Measurements from ENCODE around the gene KRT7. TPM values are rescaled to one million over a fixed set of nuclear protein-coding genes. Genes with fewer than 3 reads are reported as not detected.
"Not testable (repeated sequence)": the region's sequence is repeated elsewhere in the genome, so short reads cannot be mapped to it uniquely, and the experiment has no call there.

KRT7 gene
- total RNA-seq, 4 donors from 2014 or later = 333 to 826 (median 460) TPM

GRCh38 chr12:52238207-52238840, 5.3 kb downstream of the KRT7 start:
- no peak for DNase-seq
- Histone ChIP-seq H3K4me1 (peaks cover 43 to 77% of the 10 kb centered on the region in 2 donors), H3K36me3 (peaks cover 10 to 21% of the 10 kb centered on the region in 2 donors), H3K4me3 (replicated peaks in 1 of 3) (no peak overlapping the region), H3K9me3 (no peaks in the 10 kb centered on the region), H3K27me3 (no peaks in the 10 kb centered on the region), H3K27ac (peak overlapping the region; percentile 28 to 100 (median 94))
- WGBS, 2 donors = 76 to 82% methylated on average over 4 of the region's 4 CpGs
- TF ChIP-seq CTCF (IDR thresholded peaks at IDR 0.05) (no peak), POLR2A (IDR thresholded peaks at IDR 0.05) (peak in 1 of 2 donors; percentile 19)
- intact Hi-C loops (cut with DNase I) = no loop called here

DNA sequence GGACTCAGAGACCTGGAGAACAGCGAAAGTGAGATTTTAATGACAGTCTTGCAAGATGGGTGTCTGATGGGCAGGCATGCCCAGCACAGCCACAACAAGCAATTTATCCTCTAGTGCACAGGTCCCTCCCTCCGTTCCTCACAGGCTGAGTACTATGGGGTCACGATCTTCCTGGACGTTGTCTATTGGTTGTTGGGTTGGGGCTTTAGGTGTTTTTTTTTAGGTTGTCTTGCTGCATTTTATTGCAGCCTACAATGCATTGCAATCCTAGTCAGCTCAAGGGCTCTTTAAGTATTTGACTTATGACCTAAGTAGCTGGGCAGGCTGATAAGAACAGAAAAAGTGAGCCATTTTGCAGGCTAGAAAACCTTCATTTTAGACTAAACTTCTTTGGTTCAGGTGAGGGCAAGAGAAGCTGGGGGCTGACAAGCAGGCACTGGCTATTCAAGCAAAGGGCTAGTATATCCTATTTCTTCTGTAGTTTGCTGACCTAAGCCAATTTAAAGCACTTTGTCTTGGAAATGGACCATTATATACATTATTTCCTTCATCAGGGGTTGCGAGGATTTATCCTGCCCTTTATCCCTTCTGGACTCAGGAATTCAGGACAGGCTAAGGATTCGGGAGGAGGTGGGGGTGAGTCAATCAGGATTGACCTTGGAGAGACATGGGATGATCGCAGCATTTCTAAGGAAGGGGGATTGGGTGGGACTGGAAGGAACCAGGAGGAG, 6.0 kb downstream of the KRT7 start:
- WGBS, 2 donors = 89 to 93% methylated on average over 7 of the region's 7 CpGs
- DNase-seq = no peak

GRCh38 chr12:52239767-52240166, 6.7 kb downstream of the KRT7 start:
- intact Hi-C loops (cut with DNase I) = no loop called here
- peaks cover 52 to 91% of the 10 kb centered on the region in 2 donors for H3K4me1 ChIP-seq
- WGBS, 2 donors = 62 to 72% methylated on average over 2 of the region's 2 CpGs
- no peak overlapping the region for H3K4me3 ChIP-seq (replicated peaks in 1 of 3)
- H3K36me3 ChIP-seq = peaks cover 10 to 21% of the 10 kb centered on the region in 2 donors
- DNase-seq = no peak
- H3K27ac ChIP-seq = peak overlapping the region; percentile 94 to 100 (median 99)
- TF ChIP-seq CTCF (IDR thresholded peaks at IDR 0.05) (no peak), POLR2A (IDR thresholded peaks at IDR 0.05) (no peak)
- H3K27me3 ChIP-seq = no peaks in the 10 kb centered on the region
- no peaks in the 10 kb centered on the region for H3K9me3 ChIP-seq

More for the DNA sequence above, 6.0 kb downstream of the KRT7 start:
- peak overlapping the region; percentile 94 to 100 (median 99) for H3K27ac ChIP-seq
- H3K27me3 ChIP-seq = no peaks in the 10 kb centered on the region
- peaks cover 10 to 21% of the 10 kb centered on the region in 2 donors for H3K36me3 ChIP-seq
- intact Hi-C loops (cut with DNase I) = no loop called here
- no peak overlapping the region for H3K4me3 ChIP-seq (replicated peaks in 1 of 3)
- H3K9me3 ChIP-seq = no peaks in the 10 kb centered on the region
- no peak for TF ChIP-seq POLR2A (IDR thresholded peaks at IDR 0.05)
- no peak for TF ChIP-seq CTCF (IDR thresholded peaks at IDR 0.05)
- peaks cover 51 to 84% of the 10 kb centered on the region in 2 donors for H3K4me1 ChIP-seq

DNA sequence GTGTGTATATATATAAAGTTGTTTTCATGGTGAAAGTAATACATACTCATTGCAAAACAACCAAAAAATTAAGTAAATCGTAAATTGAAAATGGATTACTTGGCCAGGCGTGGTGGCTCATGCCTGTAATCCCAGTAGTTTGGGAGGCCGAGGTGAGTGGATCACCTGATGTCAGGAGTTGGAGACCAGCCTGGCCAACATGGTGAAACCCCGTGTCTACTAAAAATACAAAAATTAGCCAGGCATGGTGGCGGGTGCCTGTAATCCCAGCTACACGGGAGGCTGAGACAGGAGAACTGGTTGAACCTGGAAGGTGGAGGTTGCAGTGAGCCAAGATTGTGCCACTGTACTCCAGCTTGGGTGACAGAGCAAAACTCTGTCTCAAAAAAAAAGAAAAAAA, 7.2 kb downstream of the KRT7 start:
- WGBS, 2 donors = 71 to 77% methylated on average over 6 of the region's 6 CpGs
- H3K4me1 ChIP-seq = peaks cover 53 to 91% of the 10 kb centered on the region in 2 donors
- H3K27ac ChIP-seq = peak overlapping the region; percentile 94 to 100 (median 99)
- intact Hi-C loops (cut with DNase I); H3K4me3 ChIP-seq (replicated peaks in 1 of 3); H3K9me3 ChIP-seq; H3K27me3 ChIP-seq: not testable (repeated sequence)
- peak; percentile 33 to 53 for DNase-seq
- TF ChIP-seq POLR2A (IDR thresholded peaks at IDR 0.05) = peak in 1 of 2 donors; percentile 20
- peaks cover 8 to 21% of the 10 kb centered on the region in 2 donors for H3K36me3 ChIP-seq

- intact Hi-C loops (cut with DNase I) = no loop called here
- Histone ChIP-seq H3K27ac (peak overlapping the region; percentile 94 to 100 (median 99)), H3K9me3 (no peaks in the 10 kb centered on the region), H3K4me1 (peaks cover 53 to 91% of the 10 kb centered on the region in 2 donors), H3K4me3 (replicated peaks in 1 of 3) (no peak overlapping the region), H3K27me3 (no peaks in the 10 kb centered on the region), H3K36me3 (peaks cover 3 to 21% of the 10 kb centered on the region in 2 donors)
- DNase-seq = no peak
- 87 to 95% methylated on average over 9 to 10 of the region's 11 CpGs for WGBS, 2 donors
- TF ChIP-seq POLR2A (IDR thresholded peaks at IDR 0.05) = no peak
- TF ChIP-seq CTCF (IDR thresholded peaks at IDR 0.05) = no peak
These were observed 8.3 kb downstream of the KRT7 start for GRCh38 chr12:52241205-52241842.

Measured in thyroid gland (tissue), 4 donors.